ENCODE results near the gene ZBTB7A.

The ZBTB7A gene

DNA sequence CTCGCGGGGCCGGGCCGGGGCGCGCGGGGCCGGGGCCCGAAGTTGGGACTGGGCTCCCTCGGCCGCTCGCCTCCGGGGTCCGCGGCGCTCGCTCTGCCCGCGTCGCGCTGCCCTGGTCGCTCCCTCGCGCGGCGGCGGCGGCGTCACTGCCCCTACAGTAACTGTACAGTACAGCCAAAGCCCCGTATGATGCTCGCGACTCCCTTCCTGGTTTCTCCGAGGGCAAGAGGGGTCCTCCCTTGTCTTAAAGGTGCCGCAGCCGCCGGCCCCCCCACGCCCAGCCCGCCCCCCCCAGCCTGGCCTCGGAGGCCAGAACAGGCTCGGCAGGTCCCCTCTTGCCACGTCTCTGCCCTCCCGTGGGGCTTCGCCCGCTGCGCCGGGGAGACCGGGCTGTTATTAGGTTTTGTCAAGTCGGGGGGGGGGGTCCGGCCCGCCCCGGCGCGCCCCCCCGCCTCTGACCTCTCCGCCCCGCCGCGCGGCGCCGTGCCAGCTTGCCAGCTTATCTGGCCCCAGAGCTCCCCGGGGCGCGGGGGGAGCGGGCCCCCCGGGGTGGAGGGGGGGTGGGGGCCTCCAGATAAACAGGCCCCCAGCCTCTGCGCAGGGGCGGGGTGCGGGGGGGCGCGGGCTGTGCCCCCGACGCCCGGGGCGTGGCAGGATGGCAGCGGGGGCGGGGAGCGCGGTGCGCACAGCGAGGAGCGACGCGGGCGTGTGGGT is at the start of gene ZBTB7A:
TSS of gene ZBTB7A (minus strand) at position 218 of the 714 bp plus-strand sequence. CDS start 11,667 bp downstream, outside the sequence.
- DNase-seq (ENCODE audit: low read depth in 2 of 2): peak; percentile 61 to 65

DNA sequence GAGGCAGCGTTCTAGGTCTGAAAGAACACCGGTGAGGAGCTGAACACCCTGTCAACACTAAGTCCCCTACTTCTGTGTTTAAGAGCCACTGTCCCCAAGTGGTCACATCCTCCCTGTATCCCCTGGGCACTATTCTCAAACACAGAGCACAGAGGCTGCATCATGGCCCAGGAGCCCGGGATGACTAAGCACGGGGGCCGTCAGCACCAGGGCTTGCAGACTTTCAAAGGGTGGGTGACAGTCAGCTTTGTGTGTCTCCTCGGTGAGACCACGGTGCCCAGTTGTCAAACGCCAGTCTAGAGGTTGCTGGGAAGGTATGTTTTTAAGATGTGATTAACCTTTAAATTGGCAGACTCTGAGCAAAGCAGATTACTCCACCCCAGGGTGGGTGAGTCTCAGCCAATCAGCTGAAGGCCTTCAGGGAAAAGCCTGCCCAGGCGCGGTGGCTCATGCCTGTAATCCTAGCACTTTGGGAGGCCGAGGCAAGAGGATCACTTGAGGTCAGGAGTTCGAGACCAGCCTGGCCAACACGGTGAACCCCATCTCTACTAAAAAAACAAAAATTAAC is 49.2 kb upstream of the ZBTB7A start:
- DNase-seq (ENCODE audit: low read depth in 2 of 2): no peak

DNA sequence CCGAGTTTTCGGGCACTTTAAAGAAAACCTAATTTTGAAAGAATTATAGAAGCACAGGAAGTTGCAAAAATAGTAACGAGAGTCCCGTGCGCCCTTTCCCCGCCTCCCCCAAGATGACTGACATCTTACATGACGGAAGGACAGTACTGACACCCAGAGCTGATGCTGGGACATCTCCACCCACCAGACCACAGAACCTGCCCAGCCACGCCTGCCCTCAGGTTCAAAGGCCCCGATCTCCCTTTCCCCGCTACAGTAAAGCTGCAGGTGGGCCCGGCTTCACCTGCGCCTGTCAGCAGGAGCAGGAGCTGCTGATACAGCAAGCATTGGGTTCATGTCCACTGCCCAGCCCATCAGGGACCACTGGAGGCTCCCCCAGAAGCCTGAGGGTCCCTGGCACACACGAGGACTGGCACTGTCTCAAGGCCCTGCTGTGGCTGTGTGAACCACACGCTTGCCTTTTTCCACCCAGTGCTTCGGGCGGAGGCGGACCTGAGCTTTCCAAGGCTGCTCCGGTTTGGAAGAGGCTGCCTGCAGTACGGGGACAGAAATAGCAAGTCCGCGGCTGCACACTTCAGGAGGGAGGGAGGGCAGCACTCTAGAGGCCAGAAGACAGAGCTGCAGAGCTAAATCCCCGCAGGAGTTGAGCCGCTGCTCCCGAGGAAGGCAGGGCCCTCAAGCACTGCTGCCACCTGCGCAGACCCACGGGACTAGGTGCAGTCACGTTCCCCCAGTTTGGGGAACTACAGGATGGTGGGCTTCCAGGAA is 48.5 kb upstream of the ZBTB7A start:
- DNase-seq (ENCODE audit: low read depth in 2 of 2): peak in 1 of 2 donors; percentile 37

DNA sequence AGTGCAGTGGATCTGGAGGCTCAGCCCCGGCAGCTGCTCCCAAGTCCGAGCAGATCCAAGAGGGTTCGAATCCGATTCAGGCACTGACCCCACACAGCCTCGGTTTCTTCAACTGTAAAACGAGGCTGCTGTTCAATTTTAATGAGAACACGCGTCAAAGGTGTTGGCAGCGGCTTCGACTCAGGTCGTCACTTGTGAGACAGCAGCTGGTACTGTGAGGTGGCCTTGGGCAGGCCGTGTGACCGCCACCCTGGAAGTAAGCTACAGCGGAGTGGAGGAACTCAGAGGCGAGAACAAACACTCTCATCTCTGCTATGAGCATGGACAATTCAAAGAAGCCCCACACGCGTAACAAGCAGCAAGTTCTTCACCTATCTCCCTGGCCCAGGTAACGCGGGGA is 47.5 kb upstream of the ZBTB7A start:
- no peak for DNase-seq (ENCODE audit: low read depth in 2 of 2)

DNA sequence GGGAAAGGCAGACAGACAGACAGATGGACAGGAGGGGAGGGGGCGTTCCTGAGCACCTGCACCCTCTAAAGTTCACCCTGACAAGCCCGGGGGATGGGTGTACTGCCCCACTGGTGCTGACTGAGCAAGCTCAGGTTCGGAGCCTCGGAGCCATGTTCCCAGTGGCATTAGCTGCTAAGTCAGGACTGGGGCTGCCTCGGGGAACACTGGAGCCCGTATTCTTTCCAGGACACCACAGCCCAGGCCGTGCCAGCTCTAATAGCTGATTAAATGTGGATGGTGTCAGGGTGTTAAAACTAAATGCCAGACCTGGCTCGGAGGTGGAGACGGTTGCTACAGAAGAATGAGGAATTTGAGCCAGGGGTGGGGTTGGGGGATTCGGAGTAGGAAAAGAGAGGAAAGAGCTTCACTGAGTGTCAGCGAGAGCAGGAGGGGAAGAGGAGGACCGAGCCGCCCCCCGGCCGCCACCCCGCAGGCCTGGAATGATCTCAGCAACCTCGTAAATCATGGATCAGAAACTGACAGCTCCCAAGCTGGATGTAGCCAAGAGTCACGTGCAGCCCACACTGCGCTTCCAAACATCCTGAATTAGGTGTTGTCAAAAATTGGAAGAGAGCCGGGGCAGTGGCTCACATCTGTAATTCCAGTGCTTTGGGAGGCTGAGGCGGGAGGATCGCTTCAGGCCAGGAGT is 46.8 kb upstream of the ZBTB7A start:
- no peak for DNase-seq (ENCODE audit: low read depth in 2 of 2)

DNA sequence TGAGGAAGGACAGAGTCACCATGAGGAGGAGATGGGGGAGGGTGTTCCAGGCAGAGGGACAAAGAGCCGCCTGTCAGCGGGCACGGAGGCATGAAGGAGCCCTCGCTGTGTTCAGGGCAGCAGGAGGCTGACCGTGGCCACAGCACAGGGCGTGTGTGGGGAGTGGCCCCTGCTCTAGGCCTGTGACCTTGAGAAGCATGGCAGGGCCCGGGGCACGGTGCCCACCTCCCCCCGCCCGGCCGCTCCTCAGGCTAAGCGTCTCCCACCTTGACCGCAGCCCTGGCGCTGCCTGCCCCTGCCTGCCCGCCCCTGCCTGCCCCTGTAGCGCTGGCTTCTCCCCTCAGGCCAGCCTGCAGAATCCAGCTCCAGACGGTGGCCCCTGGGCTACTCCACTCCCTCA is 45.7 kb upstream of the ZBTB7A start:
- DNase-seq (ENCODE audit: low read depth in 2 of 2): no peak

DNA sequence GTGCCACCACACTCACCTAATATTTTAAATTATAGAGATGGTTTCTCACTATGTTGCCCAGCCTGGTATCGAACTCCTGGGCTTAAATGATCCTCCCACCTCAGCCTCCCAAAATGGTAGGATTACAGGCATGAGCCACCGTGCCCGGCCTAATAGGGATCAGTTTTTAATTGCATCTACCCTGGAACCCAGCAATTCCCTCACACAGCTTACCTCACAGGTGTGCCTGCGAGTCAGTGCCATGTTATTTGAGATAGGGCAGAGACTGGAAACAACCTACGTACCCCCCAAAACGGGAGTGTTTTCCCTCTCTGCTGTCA is 42.9 kb upstream of the ZBTB7A start:
- no peak for DNase-seq (ENCODE audit: low read depth in 2 of 2)

DNA sequence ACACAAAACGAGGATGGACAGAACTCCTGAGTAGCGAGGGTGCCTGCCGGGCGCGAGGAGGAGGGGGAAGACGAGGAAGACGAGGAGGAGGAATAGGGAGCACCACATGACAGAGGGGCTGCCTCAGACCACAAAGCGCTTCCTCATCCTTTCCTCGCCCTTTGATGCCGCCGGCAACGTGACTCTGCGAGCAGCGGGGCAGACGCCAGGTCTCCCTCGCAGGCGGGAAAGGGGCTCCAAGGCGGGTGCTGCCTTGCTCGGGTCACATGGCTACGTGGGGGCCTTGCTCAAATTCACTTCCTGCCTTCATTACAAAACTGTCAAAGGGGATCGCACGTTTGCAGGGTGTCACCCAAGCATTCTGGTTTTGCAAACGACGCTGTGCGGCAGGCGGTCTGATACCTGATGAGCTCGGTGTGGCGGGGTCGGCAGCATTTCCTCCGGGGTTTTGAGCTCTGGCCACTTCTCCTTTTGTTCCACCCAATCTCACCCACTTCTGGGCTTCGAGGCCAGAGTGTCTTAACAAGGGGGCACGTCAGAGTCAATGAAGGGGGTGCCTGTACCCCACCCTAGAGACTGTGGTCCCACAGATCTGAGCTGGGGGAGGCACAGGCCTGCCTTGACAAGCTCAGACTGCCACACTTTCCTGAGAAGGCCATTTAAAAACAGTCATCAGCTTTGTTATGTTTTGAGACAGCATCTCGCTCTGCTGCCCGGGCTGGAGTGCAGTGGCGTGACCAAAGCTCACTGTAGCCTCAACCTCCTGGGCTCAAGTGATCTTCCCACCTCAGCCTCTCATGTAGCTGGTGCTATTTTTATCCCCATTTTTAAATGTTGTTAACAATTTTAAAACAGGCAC is 42.3 kb upstream of the ZBTB7A start:
- no peak for DNase-seq (ENCODE audit: low read depth in 2 of 2)

DNA sequence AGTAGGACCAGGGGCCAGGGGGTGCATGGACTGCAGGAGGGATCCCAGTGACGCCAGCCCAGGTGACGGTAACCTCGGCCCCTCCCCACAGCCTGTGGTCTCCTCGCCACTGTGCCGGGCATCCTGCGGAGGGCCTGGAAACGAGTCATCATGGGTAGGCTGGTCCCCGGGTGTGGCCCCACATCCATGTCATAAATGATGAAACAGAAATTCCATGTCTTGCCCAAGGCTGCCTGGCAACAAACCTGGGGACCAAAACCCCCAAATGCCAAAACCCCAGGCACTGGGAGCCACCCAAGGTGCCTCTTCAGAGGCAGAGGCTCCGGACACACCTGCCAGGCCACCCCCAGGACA is 36.4 kb upstream of the ZBTB7A start:
- no peak for DNase-seq (ENCODE audit: low read depth in 2 of 2)

DNA sequence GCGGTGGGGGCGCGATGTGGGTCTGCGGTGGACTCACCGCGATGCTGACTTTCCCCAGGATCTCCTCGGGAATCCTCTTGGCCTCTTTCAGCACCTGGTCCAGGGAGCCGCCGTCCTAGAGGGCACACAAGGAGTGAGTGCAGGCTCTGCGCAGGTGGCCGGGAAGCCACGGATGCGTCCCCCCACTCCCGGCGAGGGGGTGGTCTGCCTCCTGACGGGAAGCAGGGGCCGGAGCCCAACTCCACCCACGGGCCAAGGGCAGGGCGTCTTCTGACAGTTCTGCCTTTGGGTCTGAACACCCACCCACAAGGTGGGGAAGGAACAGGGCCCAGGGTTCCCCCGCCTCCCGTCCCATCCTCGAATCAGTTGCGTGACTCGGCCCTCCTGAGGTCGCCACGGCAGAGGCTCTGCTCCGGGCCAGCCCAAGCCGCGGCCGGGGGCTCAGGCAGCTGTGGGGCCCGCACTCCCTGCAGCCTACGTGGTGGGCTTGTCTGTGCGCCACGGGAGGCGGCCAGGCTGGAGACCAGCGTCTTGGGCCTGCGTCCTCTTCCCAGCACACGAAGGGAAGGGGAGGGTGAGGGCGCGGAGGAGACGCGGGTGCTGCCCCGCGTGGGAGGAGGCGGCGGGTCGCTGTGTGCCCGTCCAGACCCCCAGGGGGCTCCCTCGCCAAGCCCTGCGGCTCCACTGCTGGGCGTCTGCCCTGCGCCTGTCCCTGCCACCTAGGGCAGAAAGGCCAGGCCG is 35.8 kb upstream of the ZBTB7A start:
- no peak for DNase-seq (ENCODE audit: low read depth in 2 of 2)

DNA sequence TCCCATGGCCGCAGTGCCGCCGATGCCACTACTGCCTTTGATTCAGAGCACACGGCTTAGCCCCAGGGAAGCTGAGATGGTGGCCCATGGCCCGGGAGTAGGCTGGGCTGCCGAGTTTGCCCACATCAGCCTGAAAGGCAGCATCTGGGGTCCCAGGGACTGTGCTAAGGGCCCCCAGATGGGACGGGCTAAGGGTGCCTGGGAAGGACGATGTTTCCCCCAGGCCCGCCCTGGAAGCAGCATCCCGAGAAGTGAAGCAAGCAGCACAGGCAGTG is 34.7 kb upstream of the ZBTB7A start:
- DNase-seq (ENCODE audit: low read depth in 2 of 2): no peak

DNA sequence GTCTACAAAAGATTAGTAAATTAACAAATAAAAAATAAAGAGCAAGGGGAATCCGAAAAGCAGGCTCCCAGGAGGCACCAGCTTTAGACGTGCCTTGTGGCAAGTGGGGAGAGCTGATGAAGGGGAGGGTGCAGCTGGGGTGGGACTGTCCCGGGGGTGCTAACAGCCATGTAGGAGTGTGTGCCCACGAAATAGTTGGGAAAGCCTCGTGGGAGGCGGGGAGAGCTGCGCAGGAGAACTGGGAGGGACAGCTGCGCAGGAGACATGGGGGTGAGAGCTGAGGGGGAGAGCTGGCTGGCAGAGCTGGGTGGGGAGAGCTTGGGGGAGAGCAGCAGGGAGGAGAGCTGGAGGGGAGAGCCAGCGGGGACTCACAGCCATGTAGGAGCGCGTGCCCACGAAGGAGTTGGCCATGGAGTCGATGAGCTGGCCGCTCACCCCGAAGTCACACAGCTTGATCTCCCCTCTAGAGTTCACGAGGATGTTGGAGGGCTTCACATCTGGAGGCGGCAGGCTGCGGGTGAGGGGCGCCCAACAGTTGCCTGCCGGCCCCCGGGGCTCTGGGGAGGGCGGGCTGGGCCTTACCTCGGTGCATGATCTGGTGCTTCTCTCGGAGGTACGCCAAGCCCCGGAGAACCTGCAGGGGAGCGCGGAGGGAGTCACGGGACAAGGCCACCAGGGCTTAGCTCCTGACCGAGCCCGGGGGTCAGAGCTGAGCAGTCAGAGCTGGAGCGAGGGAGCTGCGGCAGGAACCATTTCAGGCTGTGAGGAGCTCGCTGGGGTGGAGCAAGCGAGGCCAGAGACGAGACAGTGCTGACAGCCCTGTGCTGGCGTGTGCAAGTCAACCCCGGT is 34.2 kb upstream of the ZBTB7A start:
- no peak for DNase-seq (ENCODE audit: low read depth in 2 of 2)

DNA sequence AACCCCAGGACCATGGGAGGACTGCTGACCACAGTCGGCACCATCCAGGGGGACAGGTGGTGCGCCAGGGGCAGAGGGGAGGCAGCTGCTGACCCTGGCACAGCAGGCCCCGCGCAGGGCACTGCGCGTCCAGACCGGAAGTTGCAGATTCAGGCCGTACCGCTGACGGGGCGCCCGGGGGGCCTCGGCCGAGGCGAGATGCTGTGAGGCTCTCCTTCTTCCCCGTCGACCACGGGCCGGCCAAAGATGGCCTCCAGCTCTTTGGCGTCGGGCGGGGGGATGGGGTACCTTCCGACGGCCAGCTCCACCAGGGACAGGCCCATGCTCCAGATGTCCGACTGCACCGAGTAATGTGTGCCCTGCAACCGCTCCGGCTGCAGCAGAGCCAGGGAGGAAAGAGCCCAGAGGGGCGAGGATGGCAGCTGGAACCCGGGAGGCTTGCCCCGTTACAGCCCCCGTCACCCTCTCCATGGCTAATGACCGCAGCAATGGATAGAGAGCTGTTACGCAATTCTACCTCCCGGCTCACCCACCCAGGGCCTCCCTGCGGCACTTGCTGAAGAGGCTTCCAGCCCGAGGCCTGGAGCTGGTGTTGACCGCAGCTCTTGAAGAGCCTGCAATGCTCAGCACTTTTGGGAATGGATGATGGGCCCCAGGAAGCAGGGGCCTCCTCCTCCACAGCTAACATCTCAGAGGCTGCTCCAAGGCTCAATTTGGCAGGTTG is 32.5 kb upstream of the ZBTB7A start:
- no peak for DNase-seq (ENCODE audit: low read depth in 2 of 2)

DNA sequence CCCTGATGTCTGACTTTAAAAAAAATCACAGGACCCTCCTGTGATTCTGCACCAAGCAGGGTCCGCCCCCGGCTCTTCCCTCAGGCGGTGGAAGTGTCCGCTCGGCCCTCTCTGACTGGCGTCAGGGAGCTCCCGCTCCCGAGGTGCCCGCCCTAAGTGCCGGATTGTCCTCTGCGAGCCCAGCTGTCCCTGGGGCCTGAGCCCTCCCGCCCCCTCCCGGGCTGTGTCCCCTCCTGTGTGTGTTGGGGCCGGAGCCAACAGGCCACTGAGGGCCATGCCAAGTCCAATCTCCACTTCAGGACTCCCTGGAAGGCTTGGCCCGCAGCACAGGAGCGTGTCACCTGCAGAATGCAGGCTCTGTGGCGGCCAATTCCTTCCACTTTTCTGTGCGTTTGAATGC is 31.8 kb upstream of the ZBTB7A start:
- no peak for DNase-seq (ENCODE audit: low read depth in 2 of 2)

DNA sequence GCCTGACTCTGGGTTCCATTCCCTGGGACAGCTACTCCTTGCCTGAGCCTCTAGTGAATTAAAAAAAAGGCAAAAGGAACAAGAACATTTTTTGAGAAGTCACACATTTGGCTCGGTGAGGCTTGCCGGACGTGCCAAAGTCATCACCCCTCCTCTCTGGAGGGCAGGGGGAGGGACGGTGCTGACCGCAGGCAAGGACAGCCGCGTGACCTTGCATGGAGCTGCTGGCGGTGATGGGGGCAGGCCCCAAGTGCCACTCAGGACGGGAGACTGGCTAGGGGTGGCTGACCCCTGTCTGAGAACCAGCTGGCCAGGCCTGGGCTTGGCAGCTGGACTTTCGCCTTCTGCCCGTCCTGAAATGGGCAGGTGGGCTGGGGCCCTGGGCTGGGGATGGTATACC is 30.8 kb upstream of the ZBTB7A start:
- no peak for DNase-seq (ENCODE audit: low read depth in 2 of 2)

DNA sequence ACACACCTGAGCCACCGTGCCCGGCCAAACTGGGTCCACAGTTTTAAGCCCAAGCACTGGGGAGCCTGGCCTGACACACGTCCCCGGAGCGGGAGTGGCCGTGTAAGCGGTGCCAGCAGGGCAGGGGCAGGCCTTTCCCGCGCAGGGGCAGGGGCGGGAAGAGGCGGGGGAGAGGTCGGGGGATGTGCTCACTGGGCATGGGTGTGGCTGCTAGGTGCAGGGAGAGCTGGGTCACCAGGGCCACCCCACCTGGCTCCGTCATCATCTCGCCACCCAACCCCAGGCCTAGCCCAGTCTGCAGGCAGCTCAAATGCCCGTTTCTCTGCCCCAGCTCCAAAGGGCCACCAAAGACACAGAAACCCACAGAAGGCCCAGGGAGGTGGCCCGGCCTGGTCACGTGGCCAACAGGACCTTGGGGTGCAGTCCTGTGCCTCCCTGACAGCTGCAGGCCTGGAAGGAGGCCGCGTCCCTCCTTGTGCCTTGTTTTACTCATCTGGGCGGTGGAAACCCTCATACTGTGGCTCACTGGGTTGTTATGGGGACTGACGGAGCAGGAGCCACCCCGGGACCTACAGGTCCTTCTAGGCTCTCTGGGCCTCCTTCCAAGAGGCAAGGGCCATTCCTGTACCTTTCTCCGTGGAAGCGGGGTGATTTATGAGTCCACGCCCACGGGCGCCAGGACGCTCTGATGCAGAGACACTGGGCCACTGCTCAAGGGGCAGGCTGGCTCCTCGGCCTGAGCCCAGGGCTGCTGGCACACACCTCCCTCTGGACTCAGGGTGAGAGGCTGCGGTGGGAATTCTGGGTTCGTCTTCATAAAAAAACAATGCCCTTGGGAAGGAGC is 29.6 kb upstream of the ZBTB7A start:
- no peak for DNase-seq (ENCODE audit: low read depth in 2 of 2)

DNA sequence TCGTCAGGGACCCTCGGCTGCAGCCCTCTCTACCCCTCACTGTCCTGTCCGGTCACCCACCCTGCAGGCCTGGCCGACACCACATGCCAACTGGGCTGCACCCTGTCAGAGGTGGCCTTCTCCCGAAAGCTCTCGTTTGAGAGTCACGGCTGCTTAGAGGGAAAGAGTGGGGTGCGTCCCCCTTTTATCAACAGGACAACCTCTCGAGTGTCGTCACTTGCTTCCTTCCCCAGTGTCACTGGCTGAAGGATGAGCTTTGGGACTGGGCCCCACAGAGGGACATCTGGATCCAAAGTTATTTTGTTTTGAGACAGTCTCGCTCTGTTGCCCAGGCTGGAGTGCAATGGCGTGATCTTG is 28.8 kb upstream of the ZBTB7A start:
- no peak for DNase-seq (ENCODE audit: low read depth in 2 of 2)

DNA sequence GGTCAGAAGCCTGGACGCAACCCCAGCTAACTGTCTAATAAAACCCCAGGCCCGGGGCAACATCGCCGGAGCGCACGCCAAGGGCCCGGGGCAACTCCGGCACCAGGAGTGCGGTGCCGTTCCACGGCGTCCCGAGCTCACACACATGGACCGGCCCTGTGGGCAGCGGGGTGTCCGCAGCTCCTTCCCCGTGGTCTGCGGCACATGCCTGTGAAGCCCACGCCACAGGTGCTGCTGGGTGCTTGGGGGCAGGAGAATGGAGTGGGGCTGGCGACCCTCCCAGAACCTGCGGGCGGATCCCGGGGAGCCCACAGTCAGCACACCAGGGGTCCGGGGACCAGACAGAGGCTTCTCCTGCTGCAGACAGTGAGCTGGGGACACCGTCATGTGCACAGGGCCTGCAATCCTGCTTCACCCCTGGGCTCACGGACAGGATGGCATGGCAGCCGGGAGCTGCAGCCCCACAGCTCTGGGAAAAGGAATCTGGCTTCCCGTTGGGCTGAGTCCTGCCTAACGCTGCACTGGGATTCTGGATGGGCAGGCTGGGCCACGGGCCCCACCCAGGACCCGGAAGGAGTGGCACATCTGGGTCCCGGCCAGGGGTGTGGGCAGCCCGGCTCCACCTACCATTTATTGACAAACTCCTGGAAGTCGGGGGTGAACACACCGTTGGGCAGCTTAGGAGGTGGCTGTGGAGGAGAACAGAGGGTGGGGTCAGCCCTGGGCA is 28.2 kb upstream of the ZBTB7A start:
- DNase-seq (ENCODE audit: low read depth in 2 of 2): no peak
